K562 (cell line): ENCODE results near the gene HSP90AA1. TPM values are rescaled to one million over a fixed set of nuclear protein-coding genes. Genes with fewer than 3 reads are reported as not detected.

Experiments
- polyA plus RNA-seq, 8 experiments: library from polyadenylated mRNA; depleted of rRNA in 4 of 8; stranded (reverse) in 5 of 8; unstranded in 3 of 8; fragments of >200 nt; fragmentation: Nextera tagmentation in 2 of 8; fragmentation: Illumina TruSeq in 1 of 8; extraction: Ambion mirVana in 2 of 8; extraction: Trizol in 1 of 8; gene quantifications; 2 replicates each; pipeline versions ENCODE4 v1.2.1 to v1.2.3, GENCODE V29; 2011 to 2014; ENCODE audit warnings: inconsistent platforms in 1 of 8, missing spikeins in 1 of 8
- total RNA-seq, 7 experiments: library from RNA; depleted of rRNA in 6 of 7; stranded (reverse); fragments of >200 nt in 6 of 7; fragmentation: Illumina TruSeq in 2 of 7; extraction: Trizol in 2 of 7; gene quantifications; 2 replicates each; pipeline versions ENCODE4 v1.2.1 to v1.2.3, GENCODE V29; 2011 to 2021; ENCODE audit warnings: low replicate concordance in 1 of 7
- TF ChIP-seq, protein P1 (sequence below), 2 experiments: fragments of 450-650 bp; IDR thresholded peaks; 2 replicates each; pipeline ENCODE4 v1.6.1; 2016; ENCODE audit warnings: mild to moderate bottlenecking in 2 of 2, borderline replicate concordance in 1 of 2, low read depth in 1 of 2, moderate library complexity in 1 of 2

HSP90AA1 gene
- total and polyA plus RNA-seq, 9 of the 15 experiments (the other 6 are each of a cell fraction or from before 2014, with no cell fraction given), result 377 to 1,731 (median 879) TPM

DNA sequence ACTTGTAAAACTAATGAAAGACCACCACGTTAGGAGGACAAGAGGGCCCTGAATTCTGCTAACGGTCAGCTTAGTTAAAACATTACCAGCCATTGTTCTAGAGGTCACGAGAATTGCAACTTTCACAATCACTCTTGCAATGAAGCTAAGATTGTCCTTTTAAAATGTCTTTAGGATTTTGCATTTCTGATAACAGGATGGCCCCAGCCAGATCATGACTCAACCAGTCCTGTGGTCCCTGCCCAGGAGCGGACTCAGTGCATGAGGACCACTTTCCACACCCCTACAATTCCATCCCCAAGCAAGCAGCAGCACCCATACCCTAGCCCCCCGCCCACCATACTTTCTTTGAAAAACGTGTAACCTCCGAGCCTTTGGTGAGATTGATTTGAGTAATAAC lies 28.7 kb downstream of the HSP90AA1 start (continued):
- TF ChIP-seq, protein P1, sequence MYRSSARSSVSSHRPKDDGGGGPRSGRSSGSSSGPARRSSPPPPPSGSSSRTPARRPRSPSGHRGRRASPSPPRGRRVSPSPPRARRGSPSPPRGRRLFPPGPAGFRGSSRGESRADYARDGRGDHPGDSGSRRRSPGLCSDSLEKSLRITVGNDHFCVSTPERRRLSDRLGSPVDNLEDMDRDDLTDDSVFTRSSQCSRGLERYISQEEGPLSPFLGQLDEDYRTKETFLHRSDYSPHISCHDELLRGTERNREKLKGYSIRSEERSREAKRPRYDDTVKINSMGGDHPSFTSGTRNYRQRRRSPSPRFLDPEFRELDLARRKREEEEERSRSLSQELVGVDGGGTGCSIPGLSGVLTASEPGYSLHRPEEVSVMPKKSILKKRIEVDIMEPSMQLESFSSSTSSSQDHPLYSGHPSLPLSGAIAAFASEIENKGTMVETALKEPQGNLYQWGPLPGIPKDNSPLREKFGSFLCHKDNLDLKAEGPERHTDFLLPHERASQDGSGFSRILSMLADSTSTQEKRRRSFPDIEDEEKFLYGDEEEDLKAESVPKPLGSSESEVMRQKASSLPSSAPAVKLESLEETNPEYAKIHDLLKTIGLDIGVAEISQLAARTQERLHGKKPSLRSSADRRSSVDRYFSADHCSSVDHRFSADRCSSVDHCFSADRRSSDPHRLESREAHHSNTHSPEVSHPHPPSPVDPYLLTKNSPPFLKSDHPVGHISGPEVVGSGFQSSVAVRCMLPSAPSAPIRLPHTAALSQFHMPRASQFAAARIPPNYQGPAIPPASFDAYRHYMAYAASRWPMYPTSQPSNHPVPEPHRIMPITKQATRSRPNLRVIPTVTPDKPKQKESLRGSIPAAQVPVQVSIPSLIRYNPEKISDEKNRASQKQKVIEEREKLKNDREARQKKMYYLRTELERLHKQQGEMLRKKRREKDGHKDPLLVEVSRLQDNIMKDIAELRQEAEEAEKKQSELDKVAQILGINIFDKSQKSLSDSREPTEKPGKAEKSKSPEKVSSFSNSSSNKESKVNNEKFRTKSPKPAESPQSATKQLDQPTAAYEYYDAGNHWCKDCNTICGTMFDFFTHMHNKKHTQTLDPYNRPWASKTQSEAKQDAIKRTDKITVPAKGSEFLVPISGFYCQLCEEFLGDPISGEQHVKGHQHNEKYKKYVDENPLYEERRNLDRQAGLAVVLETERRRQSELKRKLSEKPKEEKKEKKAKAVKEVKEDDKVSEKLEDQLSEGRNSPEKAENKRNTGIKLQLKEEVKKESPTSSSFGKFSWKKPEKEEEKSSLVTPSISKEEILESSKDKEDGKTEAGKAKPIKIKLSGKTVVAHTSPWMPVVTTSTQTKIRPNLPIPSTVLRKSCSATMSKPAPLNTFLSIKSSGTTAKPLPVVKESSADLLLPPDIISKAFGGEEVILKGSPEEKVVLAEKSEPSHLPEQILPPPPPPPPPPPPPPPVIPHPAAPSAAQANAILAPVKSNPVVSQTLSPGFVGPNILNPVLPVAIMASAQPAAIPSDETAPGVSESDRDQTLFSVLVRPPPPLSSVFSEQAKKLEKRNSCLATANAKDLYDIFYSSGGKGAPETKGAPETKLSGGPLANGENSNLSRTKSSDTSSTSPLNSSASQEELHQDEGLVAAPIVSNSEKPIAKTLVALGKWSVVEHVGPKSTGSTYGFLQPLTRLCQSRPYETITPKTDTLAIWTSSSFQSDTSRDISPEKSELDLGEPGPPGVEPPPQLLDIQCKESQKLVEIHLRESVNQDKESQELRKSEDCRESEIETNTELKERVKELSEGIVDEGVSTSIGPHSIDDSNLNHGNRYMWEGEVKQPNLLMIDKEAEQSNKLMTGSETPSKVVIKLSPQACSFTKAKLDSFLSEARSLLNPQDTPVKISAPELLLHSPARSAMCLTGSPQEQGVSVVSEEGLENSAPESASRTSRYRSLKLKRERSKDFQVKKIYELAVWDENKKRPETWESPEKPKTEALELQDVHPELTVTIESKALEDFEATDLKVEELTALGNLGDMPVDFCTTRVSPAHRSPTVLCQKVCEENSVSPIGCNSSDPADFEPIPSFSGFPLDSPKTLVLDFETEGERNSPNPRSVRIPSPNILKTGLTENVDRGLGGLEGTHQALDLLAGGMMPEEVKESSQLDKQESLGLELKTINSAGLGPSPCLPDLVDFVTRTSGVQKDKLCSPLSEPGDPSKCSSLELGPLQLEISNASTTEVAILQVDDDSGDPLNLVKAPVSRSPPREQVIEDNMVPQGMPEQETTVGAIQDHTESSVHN (IDR thresholded peaks at IDR 0.05; ENCODE audit: borderline replicate concordance in 1 of 2, low read depth in 1 of 2), result no peak
